ENCODE results near the gene PACS2. TPM values are rescaled to one million over a fixed set of nuclear protein-coding genes. Genes with fewer than 3 reads are reported as not detected.

Gene PACS2
- total RNA-seq, 2 experiments from 2014 or later: 26.7 to 30.4 TPM

- Mint-ChIP-seq H3K27me3 (no peaks in the 10 kb centered on the region), H3K4me3 (no peak overlapping the region), H3K4me1 (ENCODE audit: low read depth) (peaks cover 9% of the 10 kb centered on the region), H3K27ac (no peak overlapping the region), H3K36me3 (ENCODE audit: low read depth) (no peaks in the 10 kb centered on the region), H3K9me3 (no peaks in the 10 kb centered on the region)
- ChIA-PET POLR2A (no interaction called here), CTCF (interaction anchor here (1.0 kb wide), 1 partner anchor 10 kb away, joined by 3 read pairs; no protein-coding TSS in a partner anchor)
- TF ChIP-seq CTCF (IDR thresholded peaks at IDR 0.05): no peak
- ATAC-seq (no peak), DNase-seq (no peak)
- intact Hi-C loops (cut with micrococcal nuclease): loop anchor here (10.0 kb wide), 1 partner anchor 65 kb away; no protein-coding TSS in a partner anchor
These were observed 65.4 kb downstream of the PACS2 start for GRCh38 chr14:105379946-105380345.

- H3K27me3 Mint-ChIP-seq: no peaks in the 10 kb centered on the region
- intact Hi-C loops (cut with micrococcal nuclease): no loop called here
- POLR2A ChIA-PET: no interaction called here
- peaks cover 5% of the 10 kb centered on the region for H3K4me1 Mint-ChIP-seq (ENCODE audit: low read depth)
- H3K36me3 Mint-ChIP-seq (ENCODE audit: low read depth): no peaks in the 10 kb centered on the region
- ATAC-seq (no peak), DNase-seq (no peak)
- no peaks in the 10 kb centered on the region for H3K9me3 Mint-ChIP-seq
- no peak overlapping the region for H3K27ac Mint-ChIP-seq
- H3K4me3 Mint-ChIP-seq: no peak overlapping the region
- CTCF ChIA-PET: no interaction called here
- no peak for TF ChIP-seq CTCF (IDR thresholded peaks at IDR 0.05)
These were observed 66.2 kb downstream of the PACS2 start for GRCh38 chr14:105380756-105381155.

GRCh38 chr14:105381446-105382342, 67.1 kb downstream of the PACS2 start:
- H3K4me1 Mint-ChIP-seq (ENCODE audit: low read depth): no peaks in the 10 kb centered on the region
- no peaks in the 10 kb centered on the region for H3K9me3 Mint-ChIP-seq
- CTCF ChIA-PET: interaction anchor here (0.6 to 1.0 kb wide), 2 partner anchors 34 to 54 kb away, joined by 3 read pairs; no protein-coding TSS in a partner anchor
- intact Hi-C loops (cut with micrococcal nuclease): no loop called here
- DNase-seq: no peak
- H3K27me3 Mint-ChIP-seq: no peaks in the 10 kb centered on the region
- H3K27ac Mint-ChIP-seq: no peak overlapping the region
- H3K36me3 Mint-ChIP-seq (ENCODE audit: low read depth): no peaks in the 10 kb centered on the region
- no peak overlapping the region for H3K4me3 Mint-ChIP-seq
- TF ChIP-seq CTCF (IDR thresholded peaks at IDR 0.05): no peak
- POLR2A ChIA-PET: no interaction called here
- no peak for ATAC-seq

GRCh38 chr14:105382343-105383082, 68.0 kb downstream of the PACS2 start:
- Mint-ChIP-seq H3K27ac (no peak overlapping the region), H3K9me3 (no peaks in the 10 kb centered on the region), H3K36me3 (ENCODE audit: low read depth) (no peaks in the 10 kb centered on the region), H3K4me1 (ENCODE audit: low read depth) (no peaks in the 10 kb centered on the region), H3K27me3 (no peaks in the 10 kb centered on the region), H3K4me3 (no peak overlapping the region)
- intact Hi-C loops (cut with micrococcal nuclease): no loop called here
- ChIA-PET CTCF (interaction anchor here (0.6 to 1.0 kb wide), 2 partner anchors 33 to 53 kb away, joined by 3 read pairs; no protein-coding TSS in a partner anchor), POLR2A (no interaction called here)
- DNase-seq: no peak
- no peak for TF ChIP-seq CTCF (IDR thresholded peaks at IDR 0.05)
- ATAC-seq: no peak

Data from activated CD8-positive, alpha-beta T cell treated with anti-CD3 and anti-CD28 coated beads for 36 hours (primary cell).